Hematopoietic multipotent progenitor cell treated with erythropoietin and hydrocortisone succinate and interleukin-3 and kit ligand, for 4 days (in vitro differentiated cells): Measurements from ENCODE around the gene RAB4B.
A peak's percentile ranks its signal among the peaks of the same experiment; 100 is the strongest.
"Not testable (repeated sequence)": the region's sequence is repeated elsewhere in the genome, so short reads cannot be mapped to it uniquely, and the experiment has no call there.

Source experiments
- DNase-seq: peaks from one replicate; pipeline ENCODE4 v3.0.0-alpha.2; 2015

Gene RAB4B, protein sequence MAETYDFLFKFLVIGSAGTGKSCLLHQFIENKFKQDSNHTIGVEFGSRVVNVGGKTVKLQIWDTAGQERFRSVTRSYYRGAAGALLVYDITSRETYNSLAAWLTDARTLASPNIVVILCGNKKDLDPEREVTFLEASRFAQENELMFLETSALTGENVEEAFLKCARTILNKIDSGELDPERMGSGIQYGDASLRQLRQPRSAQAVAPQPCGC

DNA sequence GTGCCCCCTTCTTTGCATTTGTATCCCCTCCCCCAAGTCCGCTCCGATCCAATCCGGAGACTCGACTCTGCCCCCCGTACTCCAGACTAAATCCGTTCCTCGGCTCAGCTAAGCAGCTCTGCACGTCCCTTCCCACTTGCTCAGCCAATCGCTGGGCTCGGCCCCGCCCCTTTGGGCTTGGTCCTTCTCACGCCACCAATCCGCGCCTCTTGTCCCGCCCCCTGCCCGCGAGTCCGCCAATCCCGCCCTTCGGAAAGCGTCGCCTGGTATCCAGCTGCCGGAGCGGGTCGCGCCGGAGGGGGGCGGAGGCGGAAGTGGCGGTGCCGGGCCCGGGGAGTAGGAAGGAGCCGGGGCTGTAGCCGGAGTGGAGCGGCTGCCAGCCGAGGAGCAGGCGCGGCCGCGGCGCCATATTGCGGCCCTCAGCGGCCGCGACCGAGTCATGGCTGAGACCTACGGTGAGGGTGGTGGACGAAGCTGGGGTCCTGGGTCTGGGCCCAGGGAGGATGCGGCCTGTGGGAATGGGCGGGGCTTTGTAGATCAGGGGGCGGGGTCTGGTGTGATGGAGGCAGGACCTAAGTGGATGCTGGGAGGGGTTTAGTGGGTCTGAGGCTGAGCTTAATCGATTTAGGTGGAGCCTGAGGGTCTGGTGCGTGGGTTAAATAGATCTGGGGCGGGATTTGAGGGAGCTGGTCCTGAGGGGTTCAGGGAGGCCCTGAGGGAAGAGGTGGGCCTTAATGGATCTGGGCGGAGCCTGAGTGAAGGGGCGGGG, at the start of gene RAB4B:
Gene RAB4B, plus strand, starts transcription at position 311 of the 769 bp plus-strand sequence. Its CDS starts 129 bp downstream, at position 440.
- peak; percentile 100 for DNase-seq

DNA sequence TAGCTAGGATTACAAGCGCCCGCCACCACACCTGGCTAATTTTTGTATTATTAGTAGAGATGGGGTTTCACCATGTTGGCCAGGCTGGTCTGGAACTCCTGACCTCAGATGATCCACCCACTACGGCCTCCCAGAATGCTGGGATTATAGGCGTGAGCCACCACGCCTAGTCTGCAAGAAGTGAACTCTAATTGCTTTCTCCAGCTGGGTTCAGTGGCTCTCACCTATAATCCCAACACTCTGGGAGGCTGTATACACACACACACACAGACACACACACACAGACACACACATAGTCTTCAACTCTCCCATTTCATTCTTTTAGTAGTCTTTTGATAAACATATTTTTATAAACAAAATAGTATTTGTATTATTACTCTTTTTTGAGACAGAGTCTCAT, 48.0 kb upstream of the RAB4B start:
- DNase-seq: not testable (repeated sequence)

DNA sequence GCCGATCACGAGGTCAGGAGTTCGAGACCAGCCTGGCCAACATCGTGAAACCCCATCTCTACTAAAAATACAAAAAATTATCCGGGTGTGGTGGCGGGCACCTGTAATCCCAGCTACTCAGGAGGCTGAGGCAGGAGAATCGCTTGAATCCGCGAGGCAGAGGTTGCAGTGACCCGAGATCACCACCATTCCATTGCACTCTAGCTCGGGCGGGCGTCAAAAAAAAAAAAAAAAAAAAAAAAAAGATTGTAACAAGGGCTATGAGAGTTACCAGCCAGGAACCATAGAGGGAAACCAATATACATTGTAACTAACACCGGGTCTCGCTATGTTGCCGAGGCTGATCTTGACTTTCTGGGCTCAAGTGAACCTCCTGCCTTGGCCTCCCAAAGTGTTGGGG, 45.7 kb upstream of the RAB4B start:
- not testable (repeated sequence) for DNase-seq

GRCh38 chr19:40733149-40733548, 44.9 kb upstream of the RAB4B start:
- DNase-seq: no peak

GRCh38 chr19:40735013-40735771, 42.9 kb upstream of the RAB4B start:
- DNase-seq: no peak

GRCh38 chr19:40736661-40737060, 41.4 kb upstream of the RAB4B start:
- DNase-seq: no peak

DNA sequence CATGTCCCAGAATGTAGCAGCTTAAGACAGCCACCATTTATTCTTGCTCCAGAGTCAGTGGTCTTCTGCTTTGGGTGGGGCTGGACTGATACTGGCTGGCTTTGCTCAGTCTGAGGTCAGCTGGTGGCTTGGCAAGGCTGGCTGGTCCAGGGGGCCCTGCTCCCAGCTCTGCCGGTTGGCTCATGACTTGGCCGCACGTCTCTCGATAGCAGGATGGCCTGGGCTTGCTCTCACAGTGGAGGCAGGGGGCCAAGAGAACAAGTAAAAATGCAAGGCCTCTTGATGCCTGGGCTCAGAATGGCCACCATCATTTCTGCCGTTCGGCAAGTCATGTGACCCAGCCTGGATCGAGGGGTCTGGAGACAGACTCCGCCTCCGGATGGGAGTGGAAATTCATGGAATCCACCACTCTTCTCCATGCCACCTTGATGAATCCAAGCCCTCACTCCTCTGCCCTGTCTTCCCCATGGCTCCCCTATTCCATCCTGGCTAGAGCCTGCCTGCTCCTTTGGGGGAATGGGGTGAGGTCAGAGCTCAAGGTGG, 40.9 kb upstream of the RAB4B start:
- DNase-seq: no peak

DNA sequence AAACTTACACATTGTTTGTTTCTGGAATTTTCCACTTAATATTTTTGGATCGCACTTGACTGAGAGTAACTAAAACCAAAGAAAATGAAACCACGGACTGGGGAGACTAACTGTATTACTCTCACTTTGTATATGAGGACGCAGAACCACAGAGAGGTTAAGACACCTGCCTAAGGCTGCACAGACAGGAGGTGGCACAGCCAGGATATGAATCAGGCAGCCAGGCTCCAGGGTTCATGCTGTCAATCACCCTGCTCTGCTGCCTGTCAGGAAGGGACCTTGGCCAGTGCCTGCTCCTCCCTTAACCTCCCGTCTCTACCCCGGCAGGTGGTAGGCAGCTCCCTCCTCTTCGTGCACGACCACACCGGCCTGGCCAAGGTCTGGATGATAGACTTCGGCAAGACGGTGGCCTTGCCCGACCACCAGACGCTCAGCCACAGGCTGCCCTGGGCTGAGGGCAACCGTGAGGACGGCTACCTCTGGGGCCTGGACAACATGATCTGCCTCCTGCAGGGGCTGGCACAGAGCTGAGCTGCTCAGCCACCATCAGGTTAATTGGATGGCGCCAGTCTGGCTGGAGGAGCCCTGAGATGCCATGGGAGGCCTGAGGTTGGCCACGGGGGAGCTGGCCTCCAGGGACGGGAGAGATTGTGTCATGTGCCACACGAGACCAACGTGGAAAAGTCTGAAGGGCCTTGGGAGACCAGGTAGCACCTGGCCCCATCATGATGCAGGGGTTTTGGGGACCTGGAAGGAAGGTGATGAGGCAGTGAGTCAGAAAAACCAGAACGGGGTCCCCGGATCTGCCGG, 38.8 kb upstream of the RAB4B start:
- DNase-seq: no peak

- no peak for DNase-seq
These were observed 38.0 kb upstream of the RAB4B start for GRCh38 chr19:40739871-40740703.

DNA sequence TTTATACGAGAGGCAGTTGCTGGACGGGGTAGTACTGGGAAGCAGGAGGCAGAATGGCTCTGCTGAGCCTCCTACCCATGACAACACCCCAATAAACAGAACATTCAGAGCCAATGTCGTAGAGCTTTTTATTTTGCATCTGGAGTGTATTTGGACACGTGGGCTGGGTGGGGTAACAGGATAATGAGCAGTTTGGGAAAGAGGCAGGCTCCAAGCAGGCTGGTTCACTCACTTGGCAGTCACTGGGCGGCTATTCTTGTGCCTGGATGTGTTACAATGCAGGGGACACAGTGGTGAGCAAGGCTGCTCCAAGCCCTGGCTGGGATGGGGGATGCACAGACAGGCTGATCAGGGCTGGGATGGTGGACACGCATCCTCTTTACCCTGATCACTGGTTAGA, 37.3 kb upstream of the RAB4B start:
- no peak for DNase-seq

- peak; percentile 43 for DNase-seq
These were observed 36.3 kb upstream of the RAB4B start for GRCh38 chr19:40741527-40742390.

GRCh38 chr19:40742477-40742876, 35.6 kb upstream of the RAB4B start:
- no peak for DNase-seq

DNA sequence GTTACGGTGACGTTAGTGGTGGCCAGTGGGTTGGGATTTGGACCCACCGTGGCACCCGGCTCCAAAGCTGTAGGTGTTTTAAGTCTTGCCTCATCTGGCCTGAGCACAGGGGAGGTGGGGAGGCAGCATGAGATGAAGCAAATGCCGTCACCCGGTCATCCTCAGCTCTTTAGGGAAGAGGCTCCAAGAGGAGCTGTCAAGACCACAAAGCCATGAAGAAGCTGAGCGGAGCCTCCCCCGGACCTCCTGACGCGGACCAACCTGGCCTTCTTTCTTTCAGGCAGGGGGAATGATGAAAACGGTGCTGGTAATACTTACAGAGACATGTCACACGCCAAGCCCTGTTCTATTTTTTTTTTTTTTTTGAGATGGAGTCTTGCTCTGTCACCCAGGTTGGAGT, 35.2 kb upstream of the RAB4B start:
- no peak for DNase-seq

GRCh38 chr19:40743926-40744325, 34.1 kb upstream of the RAB4B start:
- DNase-seq: no peak

GRCh38 chr19:40744554-40745401, 33.3 kb upstream of the RAB4B start:
- DNase-seq: peak; percentile 43

GRCh38 chr19:40745402-40745780, 32.7 kb upstream of the RAB4B start:
- DNase-seq: no peak

- DNase-seq: no peak
These were observed 30.5 kb upstream of the RAB4B start for GRCh38 chr19:40747536-40747935.

DNA sequence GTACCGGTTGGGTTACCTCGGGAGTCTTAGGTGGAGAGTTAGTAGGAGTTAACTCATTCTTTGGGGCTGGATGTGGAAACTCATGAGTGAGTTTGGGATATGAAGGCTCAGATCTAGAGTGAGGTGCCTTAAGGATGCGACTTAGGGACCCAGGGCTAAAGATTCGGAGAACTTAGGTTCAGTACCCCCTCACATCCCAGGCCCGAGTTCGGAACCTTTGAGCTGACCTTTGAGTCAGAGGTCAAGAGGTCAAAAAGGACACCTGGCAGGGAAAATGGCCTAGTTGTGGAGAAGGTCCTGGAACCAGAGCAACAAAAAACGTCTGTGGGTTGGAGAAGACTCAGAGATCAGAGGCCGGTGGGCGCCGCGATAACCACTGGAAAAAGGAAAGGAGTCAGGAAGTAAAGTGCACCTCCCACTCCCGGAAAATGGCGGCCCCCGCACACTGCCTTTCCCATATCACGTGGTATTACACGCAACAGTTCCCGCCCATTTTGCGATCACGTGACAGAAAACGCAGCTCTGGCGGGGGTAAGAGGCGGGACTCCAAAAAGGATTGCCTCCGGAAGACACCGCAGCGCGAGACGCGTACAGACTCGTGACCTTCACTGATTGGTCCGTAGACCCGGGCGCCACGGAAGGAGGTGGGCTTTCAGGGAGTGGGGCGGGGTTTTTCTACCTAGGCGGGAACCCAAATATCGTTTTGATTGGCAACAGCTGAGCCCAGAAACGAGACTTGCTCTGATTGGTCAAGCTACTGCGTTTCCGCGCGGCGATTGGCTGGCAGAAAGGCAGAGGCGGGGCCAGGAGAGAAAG, 27.8 kb upstream of the RAB4B start, which contains the start of gene ACTMAP:
Gene ACTMAP, minus strand, starts transcription at position 420 of the 816 bp plus-strand sequence. CDS start 674 bp downstream, outside the sequence.
- peak; percentile 100 for DNase-seq
